DND-41 (cell line): ENCODE data around the gene COMMD10.

Experiments
- EZH2 ChIP-seq: IDR thresholded peaks from 3 replicates; pipeline ENCODE4 v1.6.1; 2012; ENCODE audit warnings: borderline replicate concordance, low read depth, mild to moderate bottlenecking, moderate library complexity, low read length, inconsistent platforms; ENCODE audit not compliant: severe bottlenecking
- TF ChIP-seq, protein P1 (sequence below): IDR thresholded peaks from 2 replicates; pipeline ENCODE4 v1.5.1; 2012; ENCODE audit warnings: borderline replicate concordance, low read length, moderate library complexity, mild to moderate bottlenecking; ENCODE audit not compliant: poor library complexity, severe bottlenecking; ENCODE audit errors: extremely low read depth

DNA sequence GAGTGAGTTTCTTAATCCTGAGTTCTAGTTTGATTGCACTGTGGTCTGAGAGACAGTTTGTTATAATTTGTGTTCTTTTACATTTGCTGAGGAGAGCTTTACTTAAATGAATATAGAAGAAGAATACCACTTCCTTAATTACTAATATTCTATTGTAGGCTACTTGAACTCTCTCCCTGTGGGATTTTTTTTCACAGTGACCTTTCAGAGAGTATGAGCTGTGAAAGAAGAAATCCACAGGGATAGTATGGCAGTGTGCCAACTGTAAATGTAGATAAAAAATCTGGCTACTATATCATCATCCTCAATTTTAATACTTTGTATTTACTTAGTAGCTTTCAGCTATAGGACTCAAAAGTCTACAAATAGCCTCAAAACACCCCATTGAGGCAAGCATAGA, 67.3 kb downstream of the COMMD10 start:
- TF ChIP-seq EZH2 = no peak
- TF ChIP-seq, protein P1, sequence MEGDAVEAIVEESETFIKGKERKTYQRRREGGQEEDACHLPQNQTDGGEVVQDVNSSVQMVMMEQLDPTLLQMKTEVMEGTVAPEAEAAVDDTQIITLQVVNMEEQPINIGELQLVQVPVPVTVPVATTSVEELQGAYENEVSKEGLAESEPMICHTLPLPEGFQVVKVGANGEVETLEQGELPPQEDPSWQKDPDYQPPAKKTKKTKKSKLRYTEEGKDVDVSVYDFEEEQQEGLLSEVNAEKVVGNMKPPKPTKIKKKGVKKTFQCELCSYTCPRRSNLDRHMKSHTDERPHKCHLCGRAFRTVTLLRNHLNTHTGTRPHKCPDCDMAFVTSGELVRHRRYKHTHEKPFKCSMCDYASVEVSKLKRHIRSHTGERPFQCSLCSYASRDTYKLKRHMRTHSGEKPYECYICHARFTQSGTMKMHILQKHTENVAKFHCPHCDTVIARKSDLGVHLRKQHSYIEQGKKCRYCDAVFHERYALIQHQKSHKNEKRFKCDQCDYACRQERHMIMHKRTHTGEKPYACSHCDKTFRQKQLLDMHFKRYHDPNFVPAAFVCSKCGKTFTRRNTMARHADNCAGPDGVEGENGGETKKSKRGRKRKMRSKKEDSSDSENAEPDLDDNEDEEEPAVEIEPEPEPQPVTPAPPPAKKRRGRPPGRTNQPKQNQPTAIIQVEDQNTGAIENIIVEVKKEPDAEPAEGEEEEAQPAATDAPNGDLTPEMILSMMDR = no peak
